HAP-1 (cell line): ENCODE results near the gene OR13G1.

Source experiments
- DNase-seq, 2 experiments: peaks; one replicate each; pipeline ENCODE4 v3.0.0-alpha.2; 2016 to 2020; ENCODE audit warnings: low spot score in 2 of 2
- H3K27me3 ChIP-seq: fragments of 250-450 bp; sonication (Bioruptor Pico); 2 replicates; pipeline ENCODE4 v1.5.1; 2020; ENCODE audit warnings: low read depth, mild to moderate bottlenecking, moderate library complexity
- H3K36me3 ChIP-seq: fragments of 250-450 bp; sonication (Bioruptor Pico); replicated peaks from 2 replicates; pipeline ENCODE4 v1.5.1; 2020; ENCODE audit warnings: mild to moderate bottlenecking
- H3K4me1 ChIP-seq: fragments of 250-450 bp; sonication (Bioruptor Pico); 2 replicates; pipeline ENCODE4 v1.5.1; 2020; ENCODE audit warnings: mild to moderate bottlenecking
- H3K4me3 ChIP-seq: fragments of 250-450 bp; sonication (Bioruptor Pico); 2 replicates; pipeline ENCODE4 v1.5.1; 2020; ENCODE audit warnings: mild to moderate bottlenecking, moderate library complexity
- H3K9me3 ChIP-seq: fragments of 250-450 bp; sonication (Bioruptor Pico); 2 replicates; pipeline ENCODE4 v1.5.1; 2020; ENCODE audit warnings: mild to moderate bottlenecking, moderate library complexity
- in situ Hi-C: fragments of 300-500 bp; cut with MboI; formaldehyde crosslinking; loops from 3 replicates; pipeline ENCODE4 v1.14.3; 2020; ENCODE audit warnings: low sequenced_read_pairs, inconsistent platforms, mixed read lengths

OR13G1 gene

DNA sequence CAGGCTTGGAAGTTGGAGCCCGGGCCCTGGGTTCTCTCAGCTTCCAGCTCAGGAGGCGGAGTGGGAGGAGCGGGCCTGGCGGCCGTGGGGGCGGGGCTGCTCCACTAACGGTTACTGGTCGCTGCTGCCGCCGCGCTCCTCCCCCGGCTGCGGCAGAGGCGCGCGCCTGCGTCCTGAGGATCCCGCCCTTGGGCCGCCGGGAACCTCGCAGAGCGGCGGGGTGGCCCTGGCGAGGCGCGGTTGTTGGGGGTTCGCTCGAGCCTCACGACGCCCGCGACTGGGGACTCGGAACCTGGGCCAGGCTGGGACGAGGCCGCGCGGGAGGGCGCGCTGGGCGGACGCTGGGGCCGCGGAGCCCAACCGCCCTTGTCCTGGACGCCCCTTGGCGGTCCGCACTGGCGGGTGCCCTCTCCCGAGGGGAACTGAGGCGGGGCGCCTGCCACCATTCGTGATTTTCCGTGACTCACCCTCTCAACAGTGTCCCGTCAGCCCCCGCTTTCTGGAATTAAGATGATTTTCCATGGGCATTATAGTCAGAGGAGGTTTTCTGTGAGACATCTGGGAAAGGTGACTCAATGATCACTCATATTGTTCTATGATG, 40.1 kb downstream of the OR13G1 start:
- Histone ChIP-seq H3K27me3 (no peaks in the 10 kb centered on the region), H3K4me3 (no peak overlapping the region), H3K4me1 (no peaks in the 10 kb centered on the region), H3K36me3 (no peaks in the 10 kb centered on the region), H3K9me3 (no peaks in the 10 kb centered on the region)
- DNase-seq: no peak
- in situ Hi-C loops: no loop called here

DNA sequence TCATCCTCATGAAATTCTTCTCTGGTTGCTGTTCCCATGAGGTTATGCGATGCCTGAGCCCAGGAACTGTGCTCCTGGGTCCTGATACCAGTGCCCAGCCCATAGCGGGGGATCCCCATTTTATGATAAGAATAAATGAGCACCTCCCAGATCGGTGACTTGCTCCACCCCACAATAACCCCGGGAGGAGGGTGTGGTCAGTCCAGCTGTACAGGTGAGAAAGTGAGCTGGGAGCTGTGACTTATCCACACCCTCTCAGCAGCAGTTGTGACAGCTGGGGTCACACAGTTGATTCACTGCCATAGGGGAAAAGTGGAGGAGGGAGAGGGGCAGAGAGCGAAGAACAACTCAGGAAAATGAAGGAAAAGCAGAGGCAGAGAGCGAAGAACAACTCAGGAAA, 40.8 kb downstream of the OR13G1 start:
- Histone ChIP-seq H3K27me3 (no peaks in the 10 kb centered on the region), H3K9me3 (no peaks in the 10 kb centered on the region), H3K4me1 (no peaks in the 10 kb centered on the region), H3K4me3 (no peak overlapping the region), H3K36me3 (no peaks in the 10 kb centered on the region)
- no peak for DNase-seq
- in situ Hi-C loops: no loop called here

DNA sequence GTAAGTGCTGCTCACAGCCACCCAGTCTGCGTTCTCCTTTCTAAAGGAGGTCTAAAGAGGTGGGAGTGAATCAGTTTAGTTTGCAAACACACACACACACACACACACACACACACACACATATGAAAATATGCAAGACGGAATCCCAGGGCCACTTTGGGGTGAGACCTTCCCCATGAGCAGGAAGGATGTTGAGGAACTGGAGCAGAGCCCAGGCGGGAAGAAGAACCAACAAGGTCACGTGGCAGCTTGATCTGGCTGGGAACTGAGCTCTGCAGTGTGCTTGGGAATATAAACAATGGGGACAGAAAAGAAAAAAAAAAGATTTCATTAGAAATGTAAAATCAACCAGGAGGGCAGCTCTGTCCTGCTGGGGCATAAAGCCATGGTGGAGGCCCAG, 41.5 kb downstream of the OR13G1 start:
- H3K36me3 ChIP-seq: no peaks in the 10 kb centered on the region
- no peaks in the 10 kb centered on the region for H3K9me3 ChIP-seq
- in situ Hi-C loops: no loop called here
- no peak for DNase-seq
- no peaks in the 10 kb centered on the region for H3K4me1 ChIP-seq
- no peaks in the 10 kb centered on the region for H3K27me3 ChIP-seq
- no peak overlapping the region for H3K4me3 ChIP-seq

DNA sequence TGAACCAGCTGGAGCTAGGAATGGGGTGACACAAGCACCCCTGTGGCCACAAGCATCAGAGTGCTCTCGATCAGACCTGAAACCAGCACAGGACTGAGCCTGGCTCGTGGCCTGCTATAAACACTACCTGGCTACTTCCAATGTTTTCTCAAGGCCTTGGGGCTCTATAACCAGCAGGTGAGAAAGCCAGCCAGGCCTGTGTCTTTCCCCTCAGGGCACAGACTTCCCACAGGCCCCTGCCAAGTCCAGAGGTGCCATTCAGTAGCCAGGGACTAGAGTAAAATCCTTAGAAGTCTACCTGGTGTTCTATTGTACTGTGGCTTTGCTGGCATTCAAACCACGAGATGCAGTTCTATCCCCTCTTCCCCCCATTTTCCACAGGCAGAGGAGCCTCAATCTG, 51.6 kb downstream of the OR13G1 start:
- H3K9me3 ChIP-seq: no peaks in the 10 kb centered on the region
- no peak overlapping the region for H3K4me3 ChIP-seq
- no peaks in the 10 kb centered on the region for H3K4me1 ChIP-seq
- DNase-seq: no peak
- H3K27me3 ChIP-seq: no peaks in the 10 kb centered on the region
- no peaks in the 10 kb centered on the region for H3K36me3 ChIP-seq
- in situ Hi-C loops: no loop called here
